Astrocyte of the spinal cord (primary cell): ENCODE measurements around the gene C17orf100.
"Not testable (repeated sequence)": the region's sequence is repeated elsewhere in the genome, so short reads cannot be mapped to it uniquely, and the experiment has no call there.

Source experiments
- DNase-seq: peaks from one replicate; pipeline ENCODE4 v3.0.0; 2011; ENCODE audit warnings: low read depth, low spot score
- H3K4me3 ChIP-seq: 2 replicates; pipeline ENCODE4 v1.5.1; 2011; ENCODE audit warnings: low read depth, mild to moderate bottlenecking, low read length, moderate library complexity
- CTCF ChIP-seq: IDR thresholded peaks from 2 replicates; pipeline ENCODE4 v1.5.1; 2012; ENCODE audit warnings: low read depth, mild to moderate bottlenecking, low read length, inconsistent platforms
- in situ Hi-C: cut with HindIII; loops from 2 replicates; pipeline ENCODE4 v1.10.0; 2017; ENCODE audit warnings: low sequenced_read_pairs

The C17orf100 gene

GRCh38 chr17:6661464-6661848, 9.9 kb downstream of the C17orf100 start:
- DNase-seq: no peak
- in situ Hi-C loops: no loop called here
- H3K4me3 ChIP-seq: no peak overlapping the region
- TF ChIP-seq CTCF: no peak

GRCh38 chr17:6663200-6663599, 11.6 kb downstream of the C17orf100 start:
- H3K4me3 ChIP-seq, DNase-seq, in situ Hi-C loops: not testable (repeated sequence)

- TF ChIP-seq CTCF: peak; percentile 92
- peak; percentile 78 for DNase-seq
- in situ Hi-C loops: no loop called here
- H3K4me3 ChIP-seq: no peak overlapping the region
Measured at GRCh38 chr17:6666077-6666521, 14.5 kb downstream of the C17orf100 start.

- H3K4me3 ChIP-seq: no peak overlapping the region
- TF ChIP-seq CTCF: no peak
- DNase-seq: no peak
- in situ Hi-C loops: no loop called here
Measured at GRCh38 chr17:6666557-6666956, 15.0 kb downstream of the C17orf100 start.

- DNase-seq: no peak
- TF ChIP-seq CTCF: no peak
- in situ Hi-C loops: no loop called here
- H3K4me3 ChIP-seq: no peak overlapping the region
Measured at GRCh38 chr17:6667516-6667915, 16.0 kb downstream of the C17orf100 start.

GRCh38 chr17:6668219-6668618, 16.7 kb downstream of the C17orf100 start:
- in situ Hi-C loops: no loop called here
- TF ChIP-seq CTCF: no peak
- no peak overlapping the region for H3K4me3 ChIP-seq

GRCh38 chr17:6668727-6669425, 17.3 kb downstream of the C17orf100 start:
- TF ChIP-seq CTCF: no peak
- H3K4me3 ChIP-seq: no peak overlapping the region
- in situ Hi-C loops: no loop called here
- DNase-seq: no peak

More at GRCh38 chr17:6668219-6668618, 16.7 kb downstream of the C17orf100 start:
- DNase-seq: no peak
